HG03520 (cell line): Measurements from ENCODE around the gene CRLF3.
"Not testable (repeated sequence)": the region's sequence is repeated elsewhere in the genome, so short reads cannot be mapped to it uniquely, and the experiment has no call there.

Experiments
- ATAC-seq: cut with Tn5 transposase; IDR thresholded peaks from one replicate; pipeline ENCODE4 v1.9.1; 2021; ENCODE audit warnings: mild to moderate bottlenecking, moderate library complexity; ENCODE audit not compliant: unreplicated experiment

CRLF3 gene

GRCh38 chr17:30742669-30743068 lies 81.8 kb downstream of the CRLF3 start:
- not testable (repeated sequence) for ATAC-seq

- not testable (repeated sequence) for ATAC-seq
These were observed 88.1 kb downstream of the CRLF3 start for GRCh38 chr17:30736371-30736770.

GRCh38 chr17:30735644-30736043 lies 88.8 kb downstream of the CRLF3 start:
- ATAC-seq, result not testable (repeated sequence)

DNA sequence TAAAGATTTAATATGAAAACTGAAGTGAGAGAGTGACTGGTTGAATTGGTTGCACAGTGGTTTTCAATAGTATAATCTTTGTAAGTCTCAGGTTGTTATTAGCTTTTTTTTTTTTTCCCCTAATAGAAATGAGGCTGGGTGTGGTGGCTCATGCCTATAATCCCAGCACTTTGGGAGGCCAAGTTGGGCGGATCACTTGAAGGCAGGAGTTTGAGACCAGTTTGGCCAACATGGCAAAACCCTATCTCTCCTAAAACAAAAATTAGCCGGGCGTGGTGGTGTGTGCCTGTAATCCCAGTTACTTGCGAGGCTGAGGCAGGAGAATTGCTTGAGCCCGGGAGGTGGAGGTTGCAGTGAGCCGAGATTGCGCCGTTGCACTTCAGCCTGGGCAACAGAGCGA lies 89.3 kb downstream of the CRLF3 start:
- ATAC-seq, result not testable (repeated sequence)

DNA sequence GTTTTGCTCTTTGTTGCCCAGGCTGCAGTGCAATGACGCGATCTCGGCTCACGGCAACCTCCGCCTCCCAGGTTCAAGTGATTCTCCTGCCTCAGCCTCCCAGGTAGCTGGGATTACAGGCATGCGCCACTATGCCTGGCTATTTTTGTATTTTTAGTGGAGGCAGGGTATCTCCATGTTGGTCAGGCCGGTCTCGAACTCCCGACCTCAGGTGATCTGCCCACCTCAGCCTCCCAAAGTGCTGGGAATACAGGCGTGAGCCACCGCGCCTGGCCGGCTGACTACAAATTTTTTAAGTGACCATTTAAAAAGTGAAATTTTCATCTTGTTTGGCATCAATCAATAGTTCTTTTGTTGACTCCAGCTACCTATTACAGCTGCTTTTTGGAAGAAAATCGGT lies 90.3 kb downstream of the CRLF3 start:
- not testable (repeated sequence) for ATAC-seq
